K562 (cell line): ENCODE measurements around the gene APOL3. TPM values are rescaled to one million over a fixed set of nuclear protein-coding genes. Genes with fewer than 3 reads are reported as not detected.

Source experiments
- CSDE1 ChIP-seq, 2 experiments: fragments of 450-650 bp; IDR thresholded peaks; 2 replicates each; pipeline ENCODE4 v1.6.1; 2016; ENCODE audit warnings: mild to moderate bottlenecking in 1 of 2
- E2F1 ChIP-seq: sonication (generic); formaldehyde crosslinking; IDR thresholded peaks from 2 replicates; pipeline ENCODE4 v1.8.1; 2023; ENCODE audit warnings: mild to moderate bottlenecking, missing genetic modification reagents, moderate library complexity
- MAFK ChIP-seq: IDR thresholded peaks from 2 replicates; pipeline ENCODE4 v1.6.1; 2011; ENCODE audit warnings: low read length, improper control_type of control experiment
- MTA1 ChIP-seq: fragments of 450-650 bp; IDR thresholded peaks from 2 replicates; pipeline ENCODE4 v1.6.1; 2017; ENCODE audit warnings: borderline replicate concordance
- OTX1 ChIP-seq: fragments of 450-650 bp; formaldehyde crosslinking; IDR thresholded peaks from 2 replicates; pipeline ENCODE4 v1.4.0; 2022; ENCODE audit warnings: mild to moderate bottlenecking
- PTTG1 ChIP-seq: fragments of 450-650 bp; IDR thresholded peaks from 2 replicates; pipeline ENCODE4 v1.6.1; 2016; ENCODE audit warnings: low read depth, mild to moderate bottlenecking, missing genetic modification characterization, missing compliant biosample characterization
- SREBF1 ChIP-seq: fragments of 150-350 bp; IDR thresholded peaks from 2 replicates; pipeline ENCODE4 v1.6.1; 2014; ENCODE audit warnings: antibody characterized with exemption, low read depth, low read length, borderline replicate concordance
- TAF1 ChIP-seq: IDR thresholded peaks from 2 replicates; pipeline ENCODE4 v1.6.1; 2011; ENCODE audit warnings: mild to moderate bottlenecking, low read length, moderate library complexity; ENCODE audit not compliant: insufficient read depth, control insufficient read depth, severe bottlenecking; ENCODE audit errors: extremely low read depth
- USF1 ChIP-seq: sonication (generic); formaldehyde crosslinking; IDR thresholded peaks from 2 replicates; pipeline ENCODE4 v1.9.0; 2022; ENCODE audit warnings: mild to moderate bottlenecking, missing genetic modification reagents
- ZBED1 ChIP-seq: IDR thresholded peaks from 2 replicates; pipeline ENCODE4 v1.6.1; 2014
- ZBTB1 ChIP-seq: sonication (generic); formaldehyde crosslinking; IDR thresholded peaks from 2 replicates; pipeline ENCODE4 v1.8.1; 2023; ENCODE audit warnings: missing genetic modification reagents, low read depth, mild to moderate bottlenecking, borderline replicate concordance
- ZNF175 ChIP-seq: fragments of 200-800 bp; sonication (Bioruptor generic); IDR thresholded peaks from 2 replicates; pipeline ENCODE4 v1.6.1; 2016; ENCODE audit warnings: low read depth, mild to moderate bottlenecking, missing genetic modification characterization, missing compliant biosample characterization
- ZNF253 ChIP-seq: fragments of 250-450 bp; sonication (Bioruptor Pico); conservative IDR thresholded peaks from 2 replicates; pipeline ENCODE4 v1.6.1; 2021; ENCODE audit warnings: mild to moderate bottlenecking
- ZNF445 ChIP-seq: fragments of 250-450 bp; sonication (Bioruptor Pico); IDR thresholded peaks from 2 replicates; pipeline ENCODE4 v1.4.0; 2020; ENCODE audit warnings: low read depth, mild to moderate bottlenecking, moderate library complexity
- ZNF740 ChIP-seq, 3 experiments: fragments of 200-800 bp in 1 of 3; sonication (Bioruptor generic) in 1 of 3; sonication (generic) in 1 of 3; formaldehyde crosslinking in 1 of 3; IDR thresholded peaks; 2 replicates each; pipeline versions ENCODE4 v1.6.1 to v1.8.0; 2016 to 2022; ENCODE audit warnings: mild to moderate bottlenecking in 2 of 3, missing compliant biosample characterization in 2 of 3, missing genetic modification characterization in 2 of 3, missing genetic modification reagents in 1 of 3
- polyA plus RNA-seq, 8 experiments: library from polyadenylated mRNA; depleted of rRNA in 4 of 8; stranded (reverse) in 5 of 8; unstranded in 3 of 8; fragments of >200 nt; fragmentation: Nextera tagmentation in 2 of 8; fragmentation: Illumina TruSeq in 1 of 8; extraction: Ambion mirVana in 2 of 8; extraction: Trizol in 1 of 8; gene quantifications; 2 replicates each; pipeline versions ENCODE4 v1.2.1 to v1.2.3, GENCODE V29; 2011 to 2014; ENCODE audit warnings: inconsistent platforms in 1 of 8, missing spikeins in 1 of 8
- total RNA-seq, 7 experiments: library from RNA; depleted of rRNA in 6 of 7; stranded (reverse); fragments of >200 nt in 6 of 7; fragmentation: Illumina TruSeq in 2 of 7; extraction: Trizol in 2 of 7; gene quantifications; 2 replicates each; pipeline versions ENCODE4 v1.2.1 to v1.2.3, GENCODE V29; 2011 to 2021; ENCODE audit warnings: low replicate concordance in 1 of 7
- TF ChIP-seq, protein P1 (sequence below): fragments of 450-650 bp; IDR thresholded peaks from 2 replicates; pipeline ENCODE4 v1.6.1; 2018; ENCODE audit warnings: mild to moderate bottlenecking, low read depth; ENCODE audit not compliant: partially characterized antibody
- TF ChIP-seq, protein P2 (sequence below): sonication (generic); formaldehyde crosslinking; IDR thresholded peaks from 2 replicates; pipeline ENCODE4 v1.8.1; 2023; ENCODE audit warnings: mild to moderate bottlenecking, missing genetic modification reagents

APOL3 gene
- total and polyA plus RNA-seq, 9 of the 15 experiments (the other 6 are each of a cell fraction or from before 2014, with no cell fraction given), result 0.25 to 1.1 (median 0.56) TPM; not detected in 1

DNA sequence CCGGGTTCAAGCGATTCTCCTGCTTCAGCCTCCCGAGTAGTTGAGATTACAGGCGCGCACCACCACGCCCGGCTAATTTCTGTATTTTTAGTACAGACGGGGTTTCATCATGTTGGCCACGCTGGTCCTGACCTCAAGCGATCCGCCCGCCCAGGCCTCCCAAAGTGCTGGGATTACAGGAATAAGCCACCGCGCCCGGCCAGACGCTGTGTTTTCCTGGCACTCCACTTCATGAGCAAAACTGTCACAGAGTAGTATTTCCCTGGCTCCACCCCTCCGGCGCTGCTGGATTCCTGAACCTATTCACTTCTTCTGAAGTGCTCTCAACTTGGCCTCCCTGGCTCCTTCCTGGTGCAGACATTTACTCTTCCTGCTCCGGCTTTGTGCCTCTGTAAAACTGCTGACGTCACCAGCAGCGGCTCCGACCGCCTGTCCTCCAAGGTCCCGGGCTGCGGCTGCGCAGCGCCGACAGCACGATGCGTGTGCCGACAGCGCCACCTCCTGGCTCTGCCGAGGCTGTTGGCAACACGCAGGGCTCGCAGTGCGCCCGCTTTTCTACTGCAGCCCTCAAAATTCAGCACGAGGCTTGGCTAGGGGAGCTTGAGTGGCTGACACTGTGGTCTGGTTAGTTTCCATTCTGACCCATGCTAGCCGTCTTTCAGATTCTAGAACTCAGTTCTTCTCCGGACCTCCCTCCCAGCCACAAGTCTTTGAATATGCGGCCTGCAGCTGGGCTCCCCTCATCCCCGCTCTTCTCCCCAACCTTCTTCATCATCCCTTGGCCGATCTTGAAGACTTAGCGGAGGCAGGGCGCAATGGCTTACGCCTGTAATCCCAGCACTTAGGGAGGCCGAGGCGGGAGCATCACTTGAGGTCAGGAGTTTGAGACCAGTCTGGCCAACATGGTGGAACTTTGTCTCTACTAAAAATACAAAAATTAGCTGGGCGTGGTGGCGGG, 36.6 kb downstream of the APOL3 start (continued):
- TF ChIP-seq, protein P1, sequence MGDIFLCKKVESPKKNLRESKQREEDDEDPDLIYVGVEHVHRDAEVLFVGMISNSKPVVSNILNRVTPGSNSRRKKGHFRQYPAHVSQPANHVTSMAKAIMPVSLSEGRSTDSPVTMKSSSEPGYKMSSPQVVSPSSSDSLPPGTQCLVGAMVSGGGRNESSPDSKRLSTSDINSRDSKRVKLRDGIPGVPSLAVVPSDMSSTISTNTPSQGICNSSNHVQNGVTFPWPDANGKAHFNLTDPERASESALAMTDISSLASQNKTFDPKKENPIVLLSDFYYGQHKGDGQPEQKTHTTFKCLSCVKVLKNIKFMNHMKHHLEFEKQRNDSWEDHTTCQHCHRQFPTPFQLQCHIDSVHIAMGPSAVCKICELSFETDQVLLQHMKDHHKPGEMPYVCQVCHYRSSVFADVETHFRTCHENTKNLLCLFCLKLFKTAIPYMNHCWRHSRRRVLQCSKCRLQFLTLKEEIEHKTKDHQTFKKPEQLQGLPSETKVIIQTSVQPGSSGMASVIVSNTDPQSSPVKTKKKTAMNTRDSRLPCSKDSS, result no peak
- no peak for TF ChIP-seq ZBTB1
- TF ChIP-seq MAFK, result peak; percentile 91
- TF ChIP-seq E2F1 (CRISPR knock-in tag), result no peak
- no peak for TF ChIP-seq USF1 (CRISPR knock-in tag)
- TF ChIP-seq, protein P2, sequence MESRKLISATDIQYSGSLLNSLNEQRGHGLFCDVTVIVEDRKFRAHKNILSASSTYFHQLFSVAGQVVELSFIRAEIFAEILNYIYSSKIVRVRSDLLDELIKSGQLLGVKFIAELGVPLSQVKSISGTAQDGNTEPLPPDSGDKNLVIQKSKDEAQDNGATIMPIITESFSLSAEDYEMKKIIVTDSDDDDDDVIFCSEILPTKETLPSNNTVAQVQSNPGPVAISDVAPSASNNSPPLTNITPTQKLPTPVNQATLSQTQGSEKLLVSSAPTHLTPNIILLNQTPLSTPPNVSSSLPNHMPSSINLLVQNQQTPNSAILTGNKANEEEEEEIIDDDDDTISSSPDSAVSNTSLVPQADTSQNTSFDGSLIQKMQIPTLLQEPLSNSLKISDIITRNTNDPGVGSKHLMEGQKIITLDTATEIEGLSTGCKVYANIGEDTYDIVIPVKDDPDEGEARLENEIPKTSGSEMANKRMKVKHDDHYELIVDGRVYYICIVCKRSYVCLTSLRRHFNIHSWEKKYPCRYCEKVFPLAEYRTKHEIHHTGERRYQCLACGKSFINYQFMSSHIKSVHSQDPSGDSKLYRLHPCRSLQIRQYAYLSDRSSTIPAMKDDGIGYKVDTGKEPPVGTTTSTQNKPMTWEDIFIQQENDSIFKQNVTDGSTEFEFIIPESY (CRISPR knock-in tag), result 0 out of 2 replicates have a peak, but pooled peaks have one; percentile 19
- TF ChIP-seq ZBED1, result no peak
- TF ChIP-seq PTTG1 (tag), result no peak
- no peak for TF ChIP-seq ZNF175 (CRISPR knock-in tag)
- TF ChIP-seq TAF1, result peak; percentile 21
- no peak for TF ChIP-seq OTX1 (CRISPR knock-in tag)
- TF ChIP-seq CSDE1 (IDR thresholded peaks at IDR 0.05), result no peak
- no peak for TF ChIP-seq MTA1
- TF ChIP-seq ZNF253 (CRISPR knock-in tag), result no peak
- TF ChIP-seq SREBF1, result no peak
- no peak for TF ChIP-seq ZNF445
- TF ChIP-seq ZNF740 (CRISPR knock-in tag; IDR thresholded peaks at IDR 0.05), result no peak
- TF ChIP-seq ZNF740 (tag; IDR thresholded peaks at IDR 0.05), result no peak
